ENCODE results near the gene CHAF1A.

DNA sequence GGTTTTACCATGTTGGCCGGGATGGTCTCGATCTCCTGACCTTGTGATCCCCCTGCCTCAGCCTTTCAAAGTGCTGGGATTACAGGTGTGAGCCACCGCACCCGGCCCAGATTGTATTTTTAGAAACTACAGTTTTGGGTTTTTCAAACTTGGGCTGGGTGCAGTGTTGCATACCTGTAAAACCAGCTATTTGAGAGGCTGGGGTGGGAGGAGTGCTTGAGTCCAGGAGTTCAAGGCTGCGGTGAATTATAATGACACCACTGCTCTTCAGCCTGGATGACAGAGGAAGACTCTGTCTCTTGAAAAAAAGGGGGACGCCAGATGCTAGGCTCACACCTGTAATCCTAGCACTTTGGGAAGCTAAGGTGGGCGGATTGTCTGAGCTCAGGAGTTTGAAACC is 4.2 kb downstream of the CHAF1A start:
- no peak for TF ChIP-seq POLR2AphosphoS5 (IDR thresholded peaks at IDR 0.05; ENCODE audit: low read depth, low read length)
- TF ChIP-seq POLR2A (IDR thresholded peaks at IDR 0.05; ENCODE audit: low read depth, low read length), result no peak
- TF ChIP-seq TAF1 (IDR thresholded peaks at IDR 0.05; ENCODE audit: borderline replicate concordance, low read depth, low read length), result no peak

All from GM12892 (cell line).